ENCODE results near the gene RILPL2. TPM values are rescaled to one million over a fixed set of nuclear protein-coding genes. Genes with fewer than 3 reads are reported as not detected.

The RILPL2 gene
- total and polyA plus RNA-seq, 9 of the 15 experiments (the other 6 are each of a cell fraction or from before 2014, with no cell fraction given): 0.61 to 5.8 (median 4.3) TPM

- no peak for TF ChIP-seq ZNF740 (CRISPR knock-in tag; IDR thresholded peaks at IDR 0.05)
- TF ChIP-seq ZNF740 (tag; IDR thresholded peaks at IDR 0.05): no peak
- TF ChIP-seq TCF7 (IDR thresholded peaks at IDR 0.05; ENCODE audit: borderline replicate concordance): no peak
- TF ChIP-seq ETV5 (CRISPR knock-in tag; IDR thresholded peaks at IDR 0.05; ENCODE audit: low read depth): no peak; the same call in 1 of the 2 replicates
- TF ChIP-seq ZNF239 (CRISPR knock-in tag; IDR thresholded peaks at IDR 0.05): no peak
- TF ChIP-seq EHMT2 (IDR thresholded peaks at IDR 0.05): no peak; the same call in 1 of the 2 replicates
- TF ChIP-seq CBFA2T2 (conservative IDR thresholded peaks at IDR 0.05): peak; percentile 87
- no peak for TF ChIP-seq RFX1 (IDR thresholded peaks at IDR 0.05)
- 0 out of 3 replicates have a peak, but pooled peaks of 1 of the 2 experiments have one; percentile 47 for TF ChIP-seq CBX3 (IDR thresholded peaks at IDR 0.05; ENCODE audit: borderline replicate concordance in 1 of 2, low read length in 2 of 2)
- TF ChIP-seq ELK1 (CRISPR knock-in tag; IDR thresholded peaks at IDR 0.05): no peak
- TF ChIP-seq ZNF584 (CRISPR knock-in tag; IDR thresholded peaks at IDR 0.05; ENCODE audit: low read depth): no peak
- TF ChIP-seq PCBP2 (IDR thresholded peaks at IDR 0.05; ENCODE audit: low read depth, low read length, poor library complexity, severe bottlenecking): no peak
- TF ChIP-seq MXI1 (IDR thresholded peaks at IDR 0.05; ENCODE audit: low read depth, low read length): 0 out of 2 replicates have a peak, but pooled peaks have one; percentile 26
- no peak for TF ChIP-seq HDAC8 (tag; IDR thresholded peaks at IDR 0.05)
- 0 out of 6 replicates have a peak, but pooled peaks of 1 of the 3 experiments have one; percentile 17 for TF ChIP-seq CTCF (IDR thresholded peaks at IDR 0.05 in 2 of 3, conservative IDR thresholded peaks at IDR 0.05 in 1 of 3; ENCODE audit: insufficient read depth in 2 of 3, low read depth in 1 of 3, low read length in 3 of 3)
- no peak for TF ChIP-seq HMG20B (CRISPR knock-in tag; IDR thresholded peaks at IDR 0.05)
- no peak for TF ChIP-seq ZNF408 (CRISPR knock-in tag; IDR thresholded peaks at IDR 0.05; ENCODE audit: low read depth)
- peak in 1 of 2 experiments; percentile 44; a peak in 1 of 4 replicates for TF ChIP-seq ARNT (IDR thresholded peaks at IDR 0.05)
- no peak for TF ChIP-seq ZNF57 (CRISPR knock-in tag; IDR thresholded peaks at IDR 0.05)
- peak; percentile 25 to 38 for TF ChIP-seq AFF1 (IDR thresholded peaks at IDR 0.05; ENCODE audit: low read depth in 1 of 2, partially characterized antibody in 2 of 2)
Measured at GRCh38 chr12:123387508-123388176, 48.8 kb downstream of the RILPL2 start (continued).

Data from K562 (cell line).